ENCODE measurements around the gene ABCA6.
"Not testable (repeated sequence)": the region's sequence is repeated elsewhere in the genome, so short reads cannot be mapped to it uniquely, and the experiment has no call there.

ABCA6 gene, protein sequence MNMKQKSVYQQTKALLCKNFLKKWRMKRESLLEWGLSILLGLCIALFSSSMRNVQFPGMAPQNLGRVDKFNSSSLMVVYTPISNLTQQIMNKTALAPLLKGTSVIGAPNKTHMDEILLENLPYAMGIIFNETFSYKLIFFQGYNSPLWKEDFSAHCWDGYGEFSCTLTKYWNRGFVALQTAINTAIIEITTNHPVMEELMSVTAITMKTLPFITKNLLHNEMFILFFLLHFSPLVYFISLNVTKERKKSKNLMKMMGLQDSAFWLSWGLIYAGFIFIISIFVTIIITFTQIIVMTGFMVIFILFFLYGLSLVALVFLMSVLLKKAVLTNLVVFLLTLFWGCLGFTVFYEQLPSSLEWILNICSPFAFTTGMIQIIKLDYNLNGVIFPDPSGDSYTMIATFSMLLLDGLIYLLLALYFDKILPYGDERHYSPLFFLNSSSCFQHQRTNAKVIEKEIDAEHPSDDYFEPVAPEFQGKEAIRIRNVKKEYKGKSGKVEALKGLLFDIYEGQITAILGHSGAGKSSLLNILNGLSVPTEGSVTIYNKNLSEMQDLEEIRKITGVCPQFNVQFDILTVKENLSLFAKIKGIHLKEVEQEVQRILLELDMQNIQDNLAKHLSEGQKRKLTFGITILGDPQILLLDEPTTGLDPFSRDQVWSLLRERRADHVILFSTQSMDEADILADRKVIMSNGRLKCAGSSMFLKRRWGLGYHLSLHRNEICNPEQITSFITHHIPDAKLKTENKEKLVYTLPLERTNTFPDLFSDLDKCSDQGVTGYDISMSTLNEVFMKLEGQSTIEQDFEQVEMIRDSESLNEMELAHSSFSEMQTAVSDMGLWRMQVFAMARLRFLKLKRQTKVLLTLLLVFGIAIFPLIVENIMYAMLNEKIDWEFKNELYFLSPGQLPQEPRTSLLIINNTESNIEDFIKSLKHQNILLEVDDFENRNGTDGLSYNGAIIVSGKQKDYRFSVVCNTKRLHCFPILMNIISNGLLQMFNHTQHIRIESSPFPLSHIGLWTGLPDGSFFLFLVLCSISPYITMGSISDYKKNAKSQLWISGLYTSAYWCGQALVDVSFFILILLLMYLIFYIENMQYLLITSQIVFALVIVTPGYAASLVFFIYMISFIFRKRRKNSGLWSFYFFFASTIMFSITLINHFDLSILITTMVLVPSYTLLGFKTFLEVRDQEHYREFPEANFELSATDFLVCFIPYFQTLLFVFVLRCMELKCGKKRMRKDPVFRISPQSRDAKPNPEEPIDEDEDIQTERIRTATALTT (N-terminal part only)

DNA sequence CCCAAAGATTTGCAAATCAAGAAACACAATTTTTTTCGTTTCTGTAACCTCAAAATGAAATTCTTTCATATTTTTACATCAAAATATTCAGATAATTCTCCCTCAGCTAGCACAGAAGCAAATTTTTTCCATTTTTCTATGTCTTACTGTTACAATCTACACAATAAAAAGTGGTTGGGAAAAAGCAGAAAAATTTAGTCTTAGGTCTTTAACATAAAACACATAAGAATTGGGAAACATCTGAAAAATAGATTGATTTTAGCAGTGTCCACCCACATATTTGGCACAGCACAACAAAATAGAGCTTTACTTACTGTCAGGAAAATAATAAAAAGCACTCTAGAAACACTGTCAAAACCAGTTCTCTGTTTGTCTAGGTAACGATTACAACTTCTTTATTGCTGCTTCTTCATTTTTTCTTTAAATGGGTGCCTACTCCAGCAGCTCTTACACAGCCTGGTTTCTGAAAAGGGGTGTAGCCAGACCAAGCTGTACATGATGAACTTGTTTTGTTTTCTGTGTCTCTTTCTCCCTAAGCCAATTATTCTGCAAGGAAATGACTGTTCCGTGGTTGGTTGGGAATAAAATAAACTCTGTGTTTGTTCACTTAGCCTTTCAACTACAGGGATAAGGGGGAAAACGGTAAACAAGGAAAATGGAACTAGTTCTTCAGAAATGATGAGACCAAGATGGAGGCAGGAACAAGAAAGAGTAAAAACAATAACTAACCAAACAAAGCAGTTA lies at the start of gene ABCA6:
TSS of gene ABCA6 (minus strand) at position 465 of the 744 bp plus-strand sequence. CDS start 1,192 bp downstream, outside the sequence.
- DNase-seq: no peak

DNA sequence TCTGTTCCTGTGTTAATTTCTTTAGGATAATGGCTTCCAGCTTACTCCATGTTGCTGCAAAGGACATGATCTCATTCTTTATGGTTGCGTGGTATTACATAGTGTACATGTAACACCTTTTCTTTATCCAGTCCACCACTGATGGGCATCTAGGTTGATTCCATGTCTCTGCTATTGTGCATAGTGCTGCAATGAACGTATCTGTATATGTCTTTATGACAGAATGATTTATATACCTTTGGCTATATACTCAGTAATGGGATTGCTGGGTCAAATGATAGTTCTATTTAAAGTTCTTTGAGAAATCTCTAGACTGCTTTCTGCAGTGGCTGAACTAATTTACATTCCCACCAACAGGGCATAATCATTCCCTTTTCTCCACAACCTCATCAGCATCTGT lies 47.1 kb upstream of the ABCA6 start:
- no peak for DNase-seq

DNA sequence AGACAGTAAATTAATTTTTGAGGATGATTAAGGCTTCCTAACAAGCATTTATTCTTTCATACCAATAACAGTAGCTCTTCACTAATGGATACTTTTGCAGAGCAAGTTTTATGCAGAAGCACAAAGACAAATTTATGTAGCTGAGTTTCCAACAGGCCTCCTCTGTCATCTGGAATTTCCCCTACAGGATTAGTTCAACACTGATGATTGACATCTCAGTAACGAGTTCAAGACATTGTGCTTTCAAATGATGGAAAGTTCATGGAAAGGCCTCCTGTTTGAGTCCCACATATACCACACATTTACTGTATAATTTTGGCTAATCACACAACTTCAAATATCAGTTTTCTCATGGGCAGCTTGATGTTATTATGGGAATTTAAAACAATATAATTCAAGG lies 46.4 kb upstream of the ABCA6 start:
- no peak for DNase-seq

DNA sequence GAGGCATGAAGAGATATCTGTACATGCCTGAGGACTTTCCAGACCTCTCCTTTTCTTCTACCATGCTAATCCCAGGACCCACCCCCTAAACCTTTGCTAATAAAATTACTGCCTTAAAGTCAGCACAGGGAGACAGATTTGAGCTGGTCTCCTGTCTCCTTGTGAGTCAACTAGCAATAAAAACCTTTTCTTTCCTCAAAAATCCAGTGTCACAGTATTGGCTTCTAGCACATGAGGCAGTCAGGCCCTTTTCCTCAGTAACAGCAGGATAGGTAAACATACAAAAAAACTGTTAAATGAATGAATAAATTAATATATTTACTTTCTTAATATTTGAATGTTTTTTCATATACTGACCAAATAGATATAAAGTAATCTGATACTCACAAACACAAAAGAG lies 45.6 kb upstream of the ABCA6 start:
- no peak for DNase-seq

DNA sequence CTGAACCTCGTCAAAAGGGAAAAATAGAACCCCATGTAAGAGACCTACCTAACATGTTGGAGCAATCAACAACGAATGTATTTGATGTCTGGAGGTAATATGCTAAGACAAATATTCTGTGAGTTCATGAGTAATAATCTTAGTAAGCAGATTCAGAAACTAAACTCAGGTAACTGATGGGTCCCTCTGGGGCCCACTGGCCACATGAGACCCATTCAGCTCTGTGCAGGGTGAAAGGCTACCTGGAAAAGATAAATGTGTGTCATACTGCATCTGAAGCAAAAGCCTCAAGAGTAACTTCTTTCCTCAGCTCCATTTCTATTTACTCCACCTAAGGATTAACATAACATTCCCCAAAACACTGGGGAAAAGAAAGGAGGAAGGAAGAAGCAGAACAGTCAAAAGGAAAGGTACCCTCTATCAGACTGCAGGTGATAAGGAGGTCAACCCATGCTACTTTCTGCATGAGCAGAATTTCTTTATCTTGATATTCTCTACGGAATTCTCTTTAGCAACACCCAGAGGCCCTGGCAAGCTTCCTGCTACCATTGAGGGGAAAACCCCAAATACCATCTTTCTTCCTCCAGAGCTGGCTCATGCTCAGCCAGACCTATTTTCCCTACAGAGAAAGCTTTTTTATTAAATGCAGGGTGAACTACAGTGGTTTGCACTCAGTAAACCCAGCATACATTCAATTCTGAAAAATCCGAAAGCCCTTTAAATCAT lies 37.7 kb upstream of the ABCA6 start:
- DNase-seq: no peak

DNA sequence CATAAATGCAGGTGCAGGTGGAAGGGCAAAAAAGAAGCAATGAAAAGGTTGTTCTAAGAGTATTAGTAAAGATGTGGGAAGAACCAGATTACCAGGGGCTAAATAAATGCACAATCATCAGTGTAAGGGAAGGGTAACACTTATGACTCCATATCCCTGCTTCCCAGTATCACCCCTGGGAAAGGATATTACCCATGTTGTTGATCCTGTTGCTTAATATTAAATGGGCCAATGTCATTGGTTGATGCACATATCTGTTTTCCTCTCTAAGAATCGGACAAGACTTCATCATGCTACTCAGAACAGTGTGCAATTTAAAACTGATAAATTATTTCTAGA lies 34.7 kb upstream of the ABCA6 start:
- no peak for DNase-seq

DNA sequence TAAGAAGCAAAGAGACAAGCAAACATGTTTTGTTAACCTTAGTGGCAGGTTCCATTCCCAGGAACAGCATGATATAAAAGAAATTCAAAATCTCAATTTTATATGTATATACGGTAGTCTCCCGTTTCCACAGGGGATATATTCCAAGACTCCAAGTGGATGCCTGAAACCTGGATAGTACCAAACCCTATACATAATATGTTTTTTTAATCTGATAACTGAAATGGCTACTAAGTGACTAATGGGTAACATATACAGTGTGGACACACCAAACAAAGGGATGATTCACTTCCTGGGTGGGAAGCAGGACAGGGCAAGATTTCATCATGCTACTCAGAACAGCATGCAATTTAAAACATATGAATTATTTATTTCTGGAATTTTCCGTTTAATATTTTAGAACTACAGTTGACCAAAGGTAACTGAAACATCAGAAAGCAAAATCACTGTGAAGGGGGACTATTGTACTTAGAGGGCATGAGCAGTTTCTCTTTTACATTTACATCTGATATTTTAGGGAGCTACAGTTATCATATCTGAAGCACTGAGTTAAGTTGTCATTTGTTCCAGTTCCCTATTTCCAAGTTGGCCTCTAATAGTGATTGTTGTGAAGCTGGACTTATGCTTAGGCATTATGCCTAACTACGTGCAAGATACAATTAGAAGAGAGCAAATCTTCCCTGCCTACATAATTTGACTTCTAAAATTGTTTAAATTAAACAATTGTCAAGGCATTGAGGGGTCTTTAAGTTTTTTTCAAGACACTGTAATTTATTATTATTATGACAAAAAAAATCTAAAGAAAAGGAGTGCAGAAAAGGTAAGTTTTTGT lies 34.1 kb upstream of the ABCA6 start:
- peak in 1 of 2 donors; percentile 28 for DNase-seq

DNA sequence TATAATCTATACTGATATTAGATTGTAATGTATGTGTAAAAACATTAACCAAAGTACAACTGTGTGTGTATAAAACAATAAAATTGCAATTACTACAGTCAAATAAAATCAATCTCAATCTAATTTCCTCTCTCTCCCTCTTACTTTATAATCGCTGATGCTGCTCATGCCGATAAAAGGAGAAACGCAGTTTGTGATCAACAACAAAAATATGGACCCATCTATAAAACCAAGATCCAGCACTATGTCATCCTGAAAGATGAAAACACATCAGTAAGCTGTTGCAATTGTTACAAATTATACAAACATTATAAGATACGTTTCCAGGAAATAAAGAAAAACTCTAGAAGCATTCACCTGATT lies 33.5 kb upstream of the ABCA6 start:
- no peak for DNase-seq

DNA sequence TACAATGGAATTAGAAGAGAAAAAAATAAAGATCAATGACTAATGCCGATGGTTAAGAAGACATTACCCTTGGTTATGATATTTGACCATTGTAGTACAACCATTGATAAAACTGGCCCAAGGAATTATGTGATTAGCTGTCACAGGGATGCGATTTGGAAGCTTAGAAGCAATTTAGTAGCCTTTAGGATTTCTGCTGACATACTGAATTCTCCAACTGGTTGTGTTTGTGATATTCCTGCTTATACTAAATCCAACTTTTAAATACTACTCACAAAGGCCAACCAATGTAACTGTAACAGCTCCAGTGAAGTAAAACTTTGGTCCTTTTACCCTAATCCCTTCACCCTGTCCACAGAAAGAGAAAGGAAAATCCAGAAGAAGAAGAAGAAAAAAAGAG lies 31.4 kb upstream of the ABCA6 start:
- DNase-seq: no peak

DNA sequence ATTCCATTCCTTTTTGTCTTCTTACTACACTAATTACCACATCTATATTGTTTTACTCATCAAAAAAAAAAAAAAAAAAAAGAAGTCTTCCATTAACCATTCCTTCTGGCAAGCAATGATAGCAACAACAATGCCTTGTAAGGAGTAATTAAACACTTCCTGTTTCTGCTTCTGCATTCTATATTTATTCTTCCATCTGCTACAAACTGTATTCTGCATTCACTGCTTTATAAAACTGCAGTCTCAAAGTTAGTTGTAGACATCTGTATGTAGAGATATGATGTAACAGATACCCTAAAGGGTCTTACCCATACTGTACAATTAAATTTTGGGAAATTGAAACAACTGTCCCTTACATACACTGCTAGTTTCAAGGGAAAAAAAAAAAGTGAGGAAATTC lies 28.7 kb upstream of the ABCA6 start:
- no peak for DNase-seq

DNA sequence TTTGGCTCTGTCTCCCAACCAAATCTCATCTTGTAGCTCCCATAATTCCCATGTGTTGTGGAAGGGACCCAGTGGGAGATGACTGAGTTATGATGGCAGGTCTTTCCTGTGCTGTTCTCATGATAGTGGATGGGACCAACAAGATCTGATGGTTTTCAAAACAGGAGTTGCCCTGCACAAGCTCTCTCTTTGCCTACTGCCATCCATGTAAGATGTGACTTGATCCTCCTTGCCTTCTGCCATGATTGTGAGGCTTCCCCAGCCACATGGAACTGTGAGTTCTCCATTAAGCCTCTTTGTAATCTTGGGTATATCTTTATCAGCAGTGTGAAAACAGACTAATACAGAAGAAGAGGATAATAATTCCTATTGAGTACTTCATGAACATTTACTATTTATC lies 26.9 kb upstream of the ABCA6 start:
- DNase-seq: not testable (repeated sequence)

DNA sequence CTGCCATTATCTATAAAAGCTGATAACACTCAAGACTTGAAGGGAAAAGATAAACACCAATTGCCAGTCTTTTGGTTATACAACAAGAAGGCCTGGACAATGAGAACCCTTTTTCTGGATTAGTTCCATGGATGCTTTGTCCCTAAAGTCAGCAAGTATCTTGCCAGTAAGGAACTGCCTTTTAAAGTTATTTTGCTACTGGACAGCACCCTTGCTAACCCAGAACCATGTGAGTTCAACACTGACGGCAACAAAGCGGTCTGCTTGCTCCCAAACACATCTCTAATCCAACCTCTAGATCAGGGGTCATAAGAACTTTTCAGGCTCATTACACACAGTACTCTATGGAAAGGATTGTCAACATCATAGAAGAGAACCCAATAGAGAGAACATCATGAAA lies 25.3 kb upstream of the ABCA6 start:
- no peak for DNase-seq

DNA sequence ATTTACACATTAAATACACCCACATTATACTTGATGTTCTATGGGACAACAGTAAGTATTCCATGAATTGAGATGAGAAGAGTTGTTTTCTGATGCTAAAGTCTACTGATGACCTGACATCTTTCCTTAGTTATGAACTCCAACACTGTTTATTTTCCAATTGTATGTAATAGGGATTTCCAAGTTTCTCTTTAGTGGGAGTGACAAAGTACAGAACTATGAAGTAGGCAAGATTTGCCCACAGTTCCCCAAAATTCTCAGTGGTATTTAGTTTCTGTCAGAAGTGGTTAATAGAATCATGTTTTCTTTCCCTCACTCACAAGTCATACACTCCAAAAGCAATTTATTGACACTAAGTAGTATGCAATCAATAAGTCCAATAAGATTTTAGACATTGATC lies 22.5 kb upstream of the ABCA6 start:
- DNase-seq: no peak

DNA sequence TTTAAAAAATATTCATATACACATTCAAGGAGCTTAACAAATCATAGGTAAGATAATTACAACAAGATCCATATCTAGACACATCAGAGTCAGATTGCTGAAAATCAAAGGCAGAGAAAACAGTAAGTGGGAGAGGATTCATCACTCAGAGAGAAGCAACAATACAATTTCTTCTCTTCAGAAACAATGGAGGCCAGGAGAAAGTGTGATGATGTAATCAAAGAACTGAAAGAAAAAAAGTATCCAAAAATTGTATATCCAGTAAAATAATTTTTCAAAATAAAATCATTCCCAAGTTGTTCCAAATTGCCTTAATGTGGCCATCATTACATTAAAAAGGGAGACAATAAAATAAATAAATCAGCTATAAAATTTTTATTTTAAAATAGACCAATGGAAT lies 17.7 kb upstream of the ABCA6 start:
- DNase-seq: no peak

DNA sequence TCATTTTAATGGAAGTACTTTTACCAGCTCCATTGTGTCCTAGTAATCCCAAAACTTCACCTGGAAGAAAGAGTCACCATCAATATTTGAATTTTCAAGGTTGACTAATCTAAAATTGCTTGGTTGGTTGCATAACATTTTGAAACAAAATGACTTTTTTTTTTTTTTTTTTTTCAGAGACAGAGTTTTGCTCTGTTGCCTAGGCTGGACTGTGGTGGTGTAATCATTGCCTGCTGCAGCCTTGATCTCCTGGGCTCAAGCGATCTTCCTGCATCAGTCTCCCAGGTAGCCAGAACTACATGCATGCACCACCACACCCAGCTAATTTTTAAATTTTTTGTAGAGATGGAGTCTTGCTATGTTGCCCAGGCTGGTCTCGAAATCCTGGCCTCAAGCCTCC lies 12.6 kb upstream of the ABCA6 start:
- DNase-seq: no peak

DNA sequence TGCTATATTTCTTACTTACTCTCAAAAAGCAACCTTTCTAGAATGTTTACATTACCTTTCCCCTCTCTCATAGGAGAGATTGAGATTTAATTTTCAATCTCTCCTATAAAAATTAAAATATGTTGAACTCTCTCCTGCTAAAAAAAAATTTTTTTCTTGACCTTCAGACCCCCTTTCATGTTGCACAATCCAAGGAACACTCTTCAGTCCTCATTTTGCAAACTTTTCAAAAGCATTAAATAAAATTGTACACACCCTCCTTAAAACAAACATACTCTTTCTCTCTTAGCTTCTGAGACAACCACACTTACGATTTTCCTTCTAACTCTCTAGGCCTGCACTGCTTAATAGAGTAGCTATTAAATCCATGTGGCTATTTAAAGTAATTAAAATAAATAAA lies 8.6 kb upstream of the ABCA6 start:
- DNase-seq: no peak

DNA sequence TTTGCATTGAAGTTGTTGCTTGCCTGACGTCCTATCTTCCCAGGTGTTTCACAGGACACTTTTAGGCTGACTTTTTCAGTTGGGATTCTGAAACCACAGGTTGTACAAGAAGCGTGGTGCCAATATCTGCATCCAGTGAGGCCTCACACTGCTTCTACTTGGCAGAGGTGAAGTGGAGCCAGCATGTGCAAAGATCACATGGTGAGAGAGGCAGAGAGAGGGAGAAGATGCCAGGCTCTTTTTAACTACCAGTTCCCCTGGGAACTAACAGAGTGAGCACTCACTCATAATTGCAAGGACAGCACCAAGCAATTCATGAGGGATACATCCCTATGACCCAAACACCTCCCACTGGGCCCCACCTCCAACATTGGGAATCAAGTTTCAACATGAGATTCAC lies 5.8 kb upstream of the ABCA6 start:
- DNase-seq: no peak

DNA sequence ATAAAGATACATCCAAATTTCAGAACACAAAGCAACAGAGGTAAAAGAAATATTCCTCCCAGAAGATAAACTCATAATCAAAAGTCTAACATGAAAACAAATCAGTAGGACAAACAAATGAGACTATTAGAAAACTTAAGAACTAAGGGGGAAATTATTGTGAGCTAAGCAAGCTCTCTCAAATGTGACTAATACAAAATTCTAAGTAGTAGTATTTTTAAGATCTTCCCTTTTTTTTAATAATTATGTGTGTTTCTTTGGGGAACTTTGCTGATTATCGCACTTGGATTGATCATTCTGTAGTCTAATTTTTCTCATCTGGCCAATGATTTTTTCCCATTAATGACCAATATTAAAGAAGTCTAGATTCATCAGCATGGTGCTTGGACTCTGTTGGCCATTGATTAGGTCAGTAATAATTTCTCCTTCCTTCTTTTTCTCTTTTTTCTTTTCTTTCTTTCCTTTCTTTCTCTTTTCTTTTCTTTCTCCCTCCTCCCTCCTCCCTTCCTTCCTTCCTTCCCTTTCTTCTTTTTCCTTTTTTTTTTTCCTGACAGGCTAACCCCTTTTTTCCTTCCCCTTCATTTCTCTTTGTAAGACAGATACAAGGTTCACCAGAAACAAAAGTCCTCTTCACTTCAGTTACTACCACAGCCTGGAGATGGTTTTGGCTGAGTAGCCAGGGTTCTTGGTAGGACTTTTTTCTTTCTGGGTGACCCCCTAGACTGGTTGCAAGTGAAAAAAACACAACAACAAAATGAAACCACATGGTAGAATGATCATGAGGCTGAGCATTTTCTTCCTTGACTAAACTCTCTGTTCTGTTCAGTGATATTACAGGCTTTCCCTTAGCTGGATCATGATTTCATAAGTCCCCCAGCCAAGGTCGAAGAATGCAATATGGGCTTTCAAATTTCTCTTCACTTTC lies 2.9 kb upstream of the ABCA6 start:
- DNase-seq: no peak

DNA sequence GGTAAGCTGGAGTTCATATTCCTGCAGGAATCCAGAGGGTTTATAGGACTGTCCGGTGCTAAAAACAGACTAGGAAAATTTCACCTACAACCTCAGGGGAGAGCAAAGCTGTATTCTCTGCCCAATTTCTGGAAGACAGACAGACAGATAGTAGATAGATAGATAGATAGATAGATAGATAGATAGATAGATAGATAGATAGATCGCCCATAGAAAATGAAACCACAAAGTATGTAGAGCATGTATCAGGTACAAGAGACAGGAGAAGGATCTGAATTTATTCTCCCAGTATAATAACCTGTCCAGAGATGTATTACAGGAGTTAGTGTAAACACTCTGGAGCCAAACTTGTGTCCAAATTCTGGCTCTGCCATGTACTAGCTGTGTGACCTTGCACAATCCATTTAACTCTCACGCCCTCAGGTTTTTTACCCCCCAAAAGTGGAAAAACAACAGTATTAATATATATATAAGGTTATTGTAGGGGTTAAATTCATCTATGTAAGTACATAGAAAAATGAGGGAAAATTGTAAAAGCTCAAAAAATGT lies 2.1 kb upstream of the ABCA6 start:
- DNase-seq: no peak

DNA sequence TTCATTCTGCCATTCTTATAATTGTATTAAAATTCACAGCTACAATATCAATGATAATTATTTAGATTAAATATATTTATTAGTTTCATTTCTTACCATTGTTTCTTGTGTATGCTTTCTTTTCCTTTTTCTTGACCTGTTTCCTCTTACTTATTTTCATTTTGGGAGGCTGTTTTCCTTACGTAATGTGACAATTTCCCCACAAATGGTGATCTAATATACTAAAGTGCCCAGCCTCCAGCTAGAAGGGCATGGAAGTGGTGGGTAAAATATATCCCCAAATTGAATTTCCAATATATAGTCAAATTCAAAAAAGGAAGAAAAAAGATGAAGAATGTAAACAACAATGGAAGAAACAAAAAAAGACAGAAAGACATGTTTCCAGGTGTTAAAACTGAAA lies 1.5 kb upstream of the ABCA6 start:
- DNase-seq: no peak
